ENCODE results near the gene MCM10.

DNA sequence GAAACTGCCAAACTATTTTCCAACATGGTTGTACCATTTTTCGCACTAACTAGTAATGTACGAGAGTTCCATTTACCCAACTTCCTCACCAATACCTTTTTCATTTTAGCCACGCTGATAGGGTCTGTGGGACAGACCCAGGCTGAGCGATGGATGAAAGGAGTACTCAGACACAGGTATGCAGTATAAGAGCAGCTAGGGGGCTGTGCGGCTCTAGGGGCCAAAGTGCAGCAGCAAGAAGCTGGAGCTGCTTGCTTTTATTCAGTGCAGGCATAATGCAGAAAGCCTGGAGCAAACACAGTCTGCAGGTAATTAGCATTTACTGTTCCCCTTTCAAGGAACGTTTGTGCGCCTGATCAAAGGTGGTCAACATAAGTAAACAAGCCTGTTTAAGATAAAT, 51.8 kb downstream of the MCM10 start:
- TF ChIP-seq, protein P1, sequence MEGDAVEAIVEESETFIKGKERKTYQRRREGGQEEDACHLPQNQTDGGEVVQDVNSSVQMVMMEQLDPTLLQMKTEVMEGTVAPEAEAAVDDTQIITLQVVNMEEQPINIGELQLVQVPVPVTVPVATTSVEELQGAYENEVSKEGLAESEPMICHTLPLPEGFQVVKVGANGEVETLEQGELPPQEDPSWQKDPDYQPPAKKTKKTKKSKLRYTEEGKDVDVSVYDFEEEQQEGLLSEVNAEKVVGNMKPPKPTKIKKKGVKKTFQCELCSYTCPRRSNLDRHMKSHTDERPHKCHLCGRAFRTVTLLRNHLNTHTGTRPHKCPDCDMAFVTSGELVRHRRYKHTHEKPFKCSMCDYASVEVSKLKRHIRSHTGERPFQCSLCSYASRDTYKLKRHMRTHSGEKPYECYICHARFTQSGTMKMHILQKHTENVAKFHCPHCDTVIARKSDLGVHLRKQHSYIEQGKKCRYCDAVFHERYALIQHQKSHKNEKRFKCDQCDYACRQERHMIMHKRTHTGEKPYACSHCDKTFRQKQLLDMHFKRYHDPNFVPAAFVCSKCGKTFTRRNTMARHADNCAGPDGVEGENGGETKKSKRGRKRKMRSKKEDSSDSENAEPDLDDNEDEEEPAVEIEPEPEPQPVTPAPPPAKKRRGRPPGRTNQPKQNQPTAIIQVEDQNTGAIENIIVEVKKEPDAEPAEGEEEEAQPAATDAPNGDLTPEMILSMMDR (IDR thresholded peaks at IDR 0.05), result no peak
- TF ChIP-seq POLR2A (IDR thresholded peaks at IDR 0.05), result no peak
- TF ChIP-seq EP300 (IDR thresholded peaks at IDR 0.05), result no peak
- no peak for TF ChIP-seq POLR2AphosphoS5 (IDR thresholded peaks at IDR 0.05)
